GM12891 (cell line): Measurements from ENCODE around the gene TBC1D30.

Source experiments
- PAX5 ChIP-seq: IDR thresholded peaks from 2 replicates; pipeline ENCODE4 v1.6.1; 2011; ENCODE audit warnings: low read length, moderate library complexity, mild to moderate bottlenecking; ENCODE audit not compliant: insufficient read depth, severe bottlenecking
- POLR2A ChIP-seq: IDR thresholded peaks from 2 replicates; pipeline ENCODE4 v1.6.1; 2011; ENCODE audit warnings: low read depth, low read length, control low read depth
- POLR2AphosphoS5 ChIP-seq: IDR thresholded peaks from 2 replicates; pipeline ENCODE4 v1.6.1; 2011; ENCODE audit warnings: low read depth, low read length, control low read depth
- POU2F2 ChIP-seq: IDR thresholded peaks from 2 replicates; pipeline ENCODE4 v1.6.1; 2011; ENCODE audit warnings: low read depth, mild to moderate bottlenecking, control low read depth, low read length, moderate library complexity
- SPI1 ChIP-seq: IDR thresholded peaks from 2 replicates; pipeline ENCODE4 v1.6.1; 2011; ENCODE audit warnings: low read depth, low read length, control low read depth
- TAF1 ChIP-seq: IDR thresholded peaks from 2 replicates; pipeline ENCODE4 v1.6.1; 2011; ENCODE audit warnings: low read depth, low read length, control low read depth

GRCh38 chr12:64909124-64909523, 84.7 kb downstream of the TBC1D30 start:
- TF ChIP-seq POU2F2 (no peak), POLR2A (no peak), SPI1 (no peak), POLR2AphosphoS5 (no peak), TAF1 (no peak), PAX5 (no peak)
